ENCODE data around the gene MCF2L2.

MCF2L2 gene

GRCh38 chr3:183298701-183299153 lies 129.7 kb downstream of the MCF2L2 start (continued):
- TF ChIP-seq ZSCAN5A (tag by site-specific recombination; IDR thresholded peaks at IDR 0.05) (no peak), SP7 (tag by site-specific recombination; IDR thresholded peaks at IDR 0.05) (peak; percentile 80), ZBTB10 (tag by site-specific recombination; IDR thresholded peaks at IDR 0.05) (no peak)

- no peak overlapping the region for H3K4me3 ChIP-seq (ENCODE audit: low read depth, low read length)
- no peaks in the 10 kb centered on the region for H3K9me3 ChIP-seq (ENCODE audit: control insufficient read depth, insufficient read depth, low read depth, low read length)
- CTCF ChIA-PET = no interaction called here
- TF ChIP-seq RBAK (tag by site-specific recombination; IDR thresholded peaks at IDR 0.05) = no peak
- TF ChIP-seq ZNF624 (tag by site-specific recombination; IDR thresholded peaks at IDR 0.05) = no peak
- no peak for TF ChIP-seq ZNF701 (tag by site-specific recombination; IDR thresholded peaks at IDR 0.05)
- no peak for TF ChIP-seq ZNF214 (tag by site-specific recombination; IDR thresholded peaks at IDR 0.05; ENCODE audit: borderline replicate concordance)
- no peak for TF ChIP-seq ZNF555 (tag by site-specific recombination; conservative IDR thresholded peaks at IDR 0.05)
- TF ChIP-seq ZNF416 (tag by site-specific recombination; IDR thresholded peaks at IDR 0.05) = no peak
- TF ChIP-seq ZNF629 (tag by site-specific recombination; IDR thresholded peaks at IDR 0.05) = no peak
- TF ChIP-seq ZBTB7A (tag by site-specific recombination; IDR thresholded peaks at IDR 0.05; ENCODE audit: low read depth) = no peak
- no peak for TF ChIP-seq KLF7 (tag by site-specific recombination; IDR thresholded peaks at IDR 0.05; ENCODE audit: borderline replicate concordance)
- TF ChIP-seq GLIS1 (tag by site-specific recombination; IDR thresholded peaks at IDR 0.05) = no peak
- no peak for TF ChIP-seq ZSCAN16 (tag by site-specific recombination; IDR thresholded peaks at IDR 0.05)
- TF ChIP-seq ZNF473 (tag by site-specific recombination; IDR thresholded peaks at IDR 0.05) = no peak
- no peak for TF ChIP-seq BCL6B (tag by site-specific recombination; IDR thresholded peaks at IDR 0.05)
- TF ChIP-seq ZNF670 (tag by site-specific recombination; IDR thresholded peaks at IDR 0.05; ENCODE audit: low read depth) = no peak
- no peak for TF ChIP-seq ZNF549 (tag by site-specific recombination; IDR thresholded peaks at IDR 0.05)
- no peak for TF ChIP-seq ZNF423 (tag by site-specific recombination; IDR thresholded peaks at IDR 0.05)
- no peaks in the 10 kb centered on the region for H3K4me1 ChIP-seq (ENCODE audit: control insufficient read depth, insufficient read depth, low read length)
- H3K36me3 ChIP-seq (ENCODE audit: control insufficient read depth in 2 of 2, insufficient read depth in 1 of 2, low read length in 2 of 2) = peaks cover 0 to 7% of the 10 kb centered on the region in 2 experiments; a peak in 1 of 3 replicates
- POLR2A ChIA-PET = no interaction called here
- no peak overlapping the region for H3K27ac ChIP-seq (ENCODE audit: extremely low read depth, low read depth, low read length)
These were observed 131.5 kb downstream of the MCF2L2 start for GRCh38 chr3:183296944-183297343.

GRCh38 chr3:183295211-183295610 lies 133.2 kb downstream of the MCF2L2 start:
- CTCF ChIA-PET = no interaction called here
- TF ChIP-seq ZNF423 (tag by site-specific recombination; IDR thresholded peaks at IDR 0.05) (no peak), SCRT2 (tag by site-specific recombination; IDR thresholded peaks at IDR 0.05) (peak; percentile 57; the same call in 1 of the 2 replicates), ZNF561 (tag by site-specific recombination; IDR thresholded peaks at IDR 0.05; ENCODE audit: borderline replicate concordance) (no peak), ZNF692 (tag by site-specific recombination; IDR thresholded peaks at IDR 0.05) (0 out of 2 replicates have a peak, but pooled peaks have one; percentile 40), ZNF560 (tag by site-specific recombination; IDR thresholded peaks at IDR 0.05; ENCODE audit: borderline replicate concordance) (no peak)
- H3K4me1 ChIP-seq (ENCODE audit: control insufficient read depth, insufficient read depth, low read length) = no peaks in the 10 kb centered on the region
- POLR2A ChIA-PET = no interaction called here
- no peaks in the 10 kb centered on the region for H3K9me3 ChIP-seq (ENCODE audit: control insufficient read depth, insufficient read depth, low read depth, low read length)
- no peak overlapping the region for H3K27ac ChIP-seq (ENCODE audit: extremely low read depth, low read depth, low read length)
- H3K36me3 ChIP-seq (ENCODE audit: control insufficient read depth in 2 of 2, insufficient read depth in 1 of 2, low read length in 2 of 2) = peaks cover 0 to 7% of the 10 kb centered on the region in 2 experiments; a peak in 1 of 3 replicates
- no peak overlapping the region for H3K4me3 ChIP-seq (ENCODE audit: low read depth, low read length)
